Smooth muscle cell (in vitro differentiated cells): Measurements from ENCODE around the gene ARHGAP12. TPM values are rescaled to one million over a fixed set of nuclear protein-coding genes. Genes with fewer than 3 reads are reported as not detected.

Experiments
- DNase-seq: peaks from one replicate; lab custom pipeline; 2025; ENCODE audit not compliant: unreplicated experiment; lab: John Stamatoyannopoulos, UW
- H2AFZ ChIP-seq: fragments of 200-600 bp; sonication (generic); 2 replicates; pipeline ENCODE4 v1.6.0; 2016; ENCODE audit warnings: antibody characterized with exemption, low read depth, mild to moderate bottlenecking
- H3F3A ChIP-seq: fragments of 200-600 bp; sonication (generic); 2 replicates; pipeline ENCODE4 v1.6.0; 2017; ENCODE audit warnings: antibody characterized with exemption, low read depth
- H3K27ac ChIP-seq: fragments of 200-600 bp; sonication (generic); 2 replicates; pipeline ENCODE4 v1.5.1; 2016; ENCODE audit warnings: low read depth, mild to moderate bottlenecking
- H3K27me3 ChIP-seq: fragments of 200-600 bp; sonication (generic); 2 replicates; pipeline ENCODE4 v1.6.1; 2016; ENCODE audit warnings: low read depth, mild to moderate bottlenecking
- H3K36me3 ChIP-seq: fragments of 200-600 bp; sonication (generic); 2 replicates; pipeline ENCODE4 v1.5.1; 2016; ENCODE audit warnings: low read depth
- H3K4me1 ChIP-seq: fragments of 200-600 bp; sonication (generic); 2 replicates; pipeline ENCODE4 v1.5.1; 2016; ENCODE audit warnings: low read depth
- H3K4me2 ChIP-seq: fragments of 200-600 bp; sonication (generic); 2 replicates; pipeline ENCODE4 v1.6.0; 2016; ENCODE audit warnings: mild to moderate bottlenecking
- H3K4me3 ChIP-seq: fragments of 200-600 bp; sonication (generic); 2 replicates; pipeline ENCODE4 v1.5.1; 2016; ENCODE audit warnings: mild to moderate bottlenecking
- H3K79me2 ChIP-seq: fragments of 200-600 bp; sonication (generic); 2 replicates; pipeline ENCODE4 v1.6.0; 2016; ENCODE audit warnings: low read depth, mild to moderate bottlenecking
- H3K9ac ChIP-seq: fragments of 200-600 bp; sonication (generic); 2 replicates; pipeline ENCODE4 v1.6.0; 2016; ENCODE audit warnings: low read depth
- H3K9me3 ChIP-seq: fragments of 200-600 bp; sonication (generic); replicated peaks from 2 replicates; pipeline ENCODE4 v1.5.1; 2016; ENCODE audit warnings: low read depth
- H4K20me1 ChIP-seq: fragments of 200-600 bp; sonication (generic); 2 replicates; pipeline ENCODE4 v1.6.0; 2016; ENCODE audit warnings: low read depth
- WGBS: methylation state at CpG from one replicate; pipeline ENCODE4 v1.1.7; 2016; ENCODE audit warnings: low lambda C conversion rate; 5-methylcytosine and 5-hydroxymethylcytosine counted together
- polyA plus RNA-seq: library from polyadenylated mRNA; unstranded; fragments of >200 nt; fragmentation: Nextera tagmentation; extraction: Ambion mirVana; gene quantifications from 2 replicates; pipeline ENCODE4 v1.2.1, GENCODE V29; 2016
- total RNA-seq: library from RNA; depleted of rRNA; stranded (reverse); fragments of >200 nt; gene quantifications from 2 replicates; pipeline ENCODE4 v1.2.3, GENCODE V29; 2014
- TF ChIP-seq, protein P1 (sequence below): fragments of 200-600 bp; sonication (generic); IDR thresholded peaks from 2 replicates; pipeline ENCODE4 v1.5.1; 2017; ENCODE audit warnings: borderline replicate concordance, mild to moderate bottlenecking, antibody characterized with exemption; ENCODE audit not compliant: insufficient read depth, poor library complexity, severe bottlenecking

Gene ARHGAP12
- total and polyA plus RNA-seq, 2 experiments from 2014 or later, result 14.5 to 46.2 TPM

- 92% methylated on average over 2 of the region's 2 CpGs for WGBS
- no peaks in the 10 kb centered on the region for H4K20me1 ChIP-seq
- H3K27me3 ChIP-seq, result no peaks in the 10 kb centered on the region
- no peaks in the 10 kb centered on the region for H3K9me3 ChIP-seq
- H3K4me2 ChIP-seq, result no peak overlapping the region
- no peaks in the 10 kb centered on the region for H3F3A ChIP-seq
- no peak overlapping the region for H3K27ac ChIP-seq
- no peaks in the 10 kb centered on the region for H3K79me2 ChIP-seq
- H3K4me1 ChIP-seq, result no peaks in the 10 kb centered on the region
- no peaks in the 10 kb centered on the region for H3K36me3 ChIP-seq
- TF ChIP-seq, protein P1, sequence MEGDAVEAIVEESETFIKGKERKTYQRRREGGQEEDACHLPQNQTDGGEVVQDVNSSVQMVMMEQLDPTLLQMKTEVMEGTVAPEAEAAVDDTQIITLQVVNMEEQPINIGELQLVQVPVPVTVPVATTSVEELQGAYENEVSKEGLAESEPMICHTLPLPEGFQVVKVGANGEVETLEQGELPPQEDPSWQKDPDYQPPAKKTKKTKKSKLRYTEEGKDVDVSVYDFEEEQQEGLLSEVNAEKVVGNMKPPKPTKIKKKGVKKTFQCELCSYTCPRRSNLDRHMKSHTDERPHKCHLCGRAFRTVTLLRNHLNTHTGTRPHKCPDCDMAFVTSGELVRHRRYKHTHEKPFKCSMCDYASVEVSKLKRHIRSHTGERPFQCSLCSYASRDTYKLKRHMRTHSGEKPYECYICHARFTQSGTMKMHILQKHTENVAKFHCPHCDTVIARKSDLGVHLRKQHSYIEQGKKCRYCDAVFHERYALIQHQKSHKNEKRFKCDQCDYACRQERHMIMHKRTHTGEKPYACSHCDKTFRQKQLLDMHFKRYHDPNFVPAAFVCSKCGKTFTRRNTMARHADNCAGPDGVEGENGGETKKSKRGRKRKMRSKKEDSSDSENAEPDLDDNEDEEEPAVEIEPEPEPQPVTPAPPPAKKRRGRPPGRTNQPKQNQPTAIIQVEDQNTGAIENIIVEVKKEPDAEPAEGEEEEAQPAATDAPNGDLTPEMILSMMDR, result no peak
- no peak overlapping the region for H3K4me3 ChIP-seq
- no peak overlapping the region for H3K9ac ChIP-seq
- no peak overlapping the region for H2AFZ ChIP-seq
- no peak for DNase-seq
These were observed 26.0 kb upstream of the ARHGAP12 start for GRCh38 chr10:31954410-31955191.

DNA sequence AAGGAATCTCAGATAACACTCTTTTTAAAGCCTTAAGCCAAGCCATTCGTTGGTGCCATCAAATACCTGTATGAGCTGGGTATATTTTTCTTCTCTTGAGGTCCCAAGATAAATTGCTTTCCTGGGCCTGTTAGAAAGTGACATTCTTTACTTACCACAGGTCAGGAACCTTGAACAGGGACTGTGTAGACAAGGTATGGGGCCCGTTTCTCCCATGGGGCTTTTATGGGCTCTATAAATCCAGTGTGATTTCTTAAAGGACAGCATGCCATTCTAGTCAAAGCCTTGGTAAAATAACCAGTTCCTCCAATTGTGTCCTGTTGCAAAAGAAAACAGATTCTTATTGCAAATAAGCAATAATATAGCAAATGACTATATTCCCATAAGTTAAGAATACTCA is 24.8 kb upstream of the ARHGAP12 start:
- Histone ChIP-seq H4K20me1 (no peaks in the 10 kb centered on the region), H3K36me3 (no peaks in the 10 kb centered on the region), H3K27ac (no peak overlapping the region), H3F3A (no peaks in the 10 kb centered on the region), H3K9ac (no peak overlapping the region), H2AFZ (no peak overlapping the region), H3K4me3 (no peak overlapping the region), H3K27me3 (no peaks in the 10 kb centered on the region), H3K9me3 (no peaks in the 10 kb centered on the region), H3K4me1 (no peaks in the 10 kb centered on the region), H3K4me2 (no peak overlapping the region), H3K79me2 (no peaks in the 10 kb centered on the region)
- WGBS, result 91% methylated on average over 2 of the region's 2 CpGs
- DNase-seq, result no peak
- TF ChIP-seq, protein P1, result no peak

DNA sequence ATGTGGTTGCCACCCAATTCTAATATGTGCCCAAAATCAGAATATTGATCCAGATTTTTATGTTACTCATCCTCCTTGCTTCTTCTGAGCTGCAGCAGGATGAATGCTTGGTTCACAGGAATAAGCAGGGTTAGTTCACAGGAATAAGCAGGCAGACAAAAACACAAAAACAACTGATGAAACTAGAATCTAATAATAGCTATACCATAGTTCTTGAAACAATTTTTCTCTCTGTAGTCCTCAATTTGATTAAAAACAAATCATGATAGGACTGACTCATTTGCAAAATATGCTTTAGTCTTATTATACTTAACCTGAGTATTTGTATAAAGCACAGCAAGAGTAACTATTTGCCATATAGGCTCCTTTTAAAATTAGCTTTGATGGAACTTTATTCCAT is 24.4 kb upstream of the ARHGAP12 start:
- Histone ChIP-seq H3F3A (no peaks in the 10 kb centered on the region), H3K4me2 (no peak overlapping the region), H3K4me3 (no peak overlapping the region), H4K20me1 (no peaks in the 10 kb centered on the region), H3K27ac (no peak overlapping the region), H3K36me3 (no peaks in the 10 kb centered on the region), H3K9me3 (no peaks in the 10 kb centered on the region), H2AFZ (no peak overlapping the region), H3K9ac (no peak overlapping the region), H3K27me3 (no peaks in the 10 kb centered on the region), H3K4me1 (no peaks in the 10 kb centered on the region), H3K79me2 (no peaks in the 10 kb centered on the region)
- TF ChIP-seq, protein P1, result no peak
- DNase-seq, result no peak

GRCh38 chr10:31952066-31952465 is 23.4 kb upstream of the ARHGAP12 start:
- Histone ChIP-seq H3K27ac (no peak overlapping the region), H3F3A (no peaks in the 10 kb centered on the region), H3K4me1 (no peaks in the 10 kb centered on the region), H3K36me3 (no peaks in the 10 kb centered on the region), H3K4me2 (no peak overlapping the region), H3K27me3 (no peaks in the 10 kb centered on the region), H2AFZ (no peak overlapping the region), H3K9ac (no peak overlapping the region), H3K79me2 (no peaks in the 10 kb centered on the region), H4K20me1 (no peaks in the 10 kb centered on the region), H3K4me3 (no peak overlapping the region), H3K9me3 (no peaks in the 10 kb centered on the region)
- 67% methylated on average over 2 of the region's 2 CpGs for WGBS
- DNase-seq, result no peak
- TF ChIP-seq, protein P1, result no peak
